Stomach (tissue), 4 donors: ENCODE data around the gene RAPH1.

Source experiments
- CTCF ChIP-seq, 7 experiments: fragments of 450-650 bp in 4 of 7; fragments of 200-600 bp in 3 of 7; sonication (generic) in 3 of 7; IDR thresholded peaks; one replicate each; pipeline ENCODE4 v1.5.1; 2016 to 2019; ENCODE audit warnings: antibody characterized with exemption in 7 of 7, control low read depth in 2 of 7, mild to moderate bottlenecking in 1 of 7
- POLR2A ChIP-seq, 4 donors: fragments of 450-650 bp; IDR thresholded peaks; one replicate each; pipeline ENCODE4 v1.6.1; 2016; ENCODE audit warnings: antibody characterized with exemption in 4 of 4, control low read depth in 2 of 4, mild to moderate bottlenecking in 1 of 4, moderate library complexity in 1 of 4

- TF ChIP-seq POLR2A (IDR thresholded peaks at IDR 0.05) (no peak), CTCF (IDR thresholded peaks at IDR 0.05) (no peak)
These were observed 140.4 kb downstream of the RAPH1 start for GRCh38 chr2:203394519-203395227.
